A549 (cell line): ENCODE measurements around the gene S100A1. TPM values are rescaled to one million over a fixed set of nuclear protein-coding genes. Genes with fewer than 3 reads are reported as not detected.

Experiments
- ATAC-seq, 2 experiments: fragments of 200-7000 bp in 1 of 2; fragments of >200 bp in 1 of 2; cut with Nextera tagmentation in 1 of 2; cut with Tn5 transposase in 1 of 2; 3 replicates each; pipeline versions ENCODE4 v1.8.0 to v1.9.1; 2018 to 2020; ENCODE audit warnings: mild to moderate bottlenecking in 1 of 2, moderate library complexity in 1 of 2
- CTCF ChIA-PET: fragments of 300-600 bp; sonication (Branson Sonifier 250); formaldehyde crosslinking; extraction: SDS; loops from one replicate; lab custom pipeline; 2021; ENCODE audit warnings: antibody characterized with exemption, inconsistent platforms; lab: Yijun Ruan, JAX
- POLR2A ChIA-PET: fragments of 350-600 bp; formaldehyde crosslinking; extraction: SDS; loops from one replicate; lab custom pipeline; 2021; ENCODE audit warnings: antibody characterized with exemption, inconsistent platforms; lab: Yijun Ruan, JAX
- DNase-seq, 2 experiments: peaks; one replicate each; pipeline versions ENCODE4 v3.0.0 to v3.0.0-alpha.2; 2011 to 2016; ENCODE audit warnings: low read depth in 1 of 2, low spot score in 1 of 2
- FAIRE-seq: peaks from 2 replicates; lab custom pipeline; 2011; peaks lifted over from hg19 to GRCh38; lab: Jason Lieb, UNC
- H3K27ac ChIP-seq, 2 experiments: fragments of >200 bp; sonication (Bioruptor Twin); formaldehyde crosslinking; 3 replicates each; pipeline ENCODE4 v1.5.1; 2016 to 2017
- H3K4me1 ChIP-seq: fragments of >200 bp; sonication (Bioruptor Twin); formaldehyde crosslinking; 3 replicates; pipeline ENCODE4 v1.6.1; 2016
- H3K4me2 ChIP-seq: fragments of >200 bp; sonication (Bioruptor Twin); formaldehyde crosslinking; 3 replicates; pipeline ENCODE4 v1.6.1; 2016
- H3K4me3 ChIP-seq: fragments of >200 bp; sonication (Bioruptor Twin); formaldehyde crosslinking; 3 replicates; pipeline ENCODE4 v1.5.1; 2016
- H3K9me3 ChIP-seq: fragments of >200 bp; sonication (Bioruptor Twin); formaldehyde crosslinking; 3 replicates; pipeline ENCODE4 v1.6.1; 2016
- CBX8 ChIP-seq: fragments of 200-600 bp; sonication (generic); IDR thresholded peaks from 2 replicates; pipeline ENCODE4 v1.6.1; 2016
- CEBPB ChIP-seq, 2 experiments: fragments of >200 bp in 1 of 2; sonication (Bioruptor Twin) in 1 of 2; formaldehyde crosslinking in 1 of 2; IDR thresholded peaks; 2 replicates each; pipeline ENCODE4 v1.6.1; 2012 to 2016
- CHD2 ChIP-seq: fragments of 150-350 bp; IDR thresholded peaks from 2 replicates; pipeline ENCODE4 v1.6.1; 2014; ENCODE audit warnings: low read length; ENCODE audit not compliant: partially characterized antibody
- CHD4 ChIP-seq: fragments of 200-600 bp; sonication (generic); IDR thresholded peaks from 2 replicates; pipeline ENCODE4 v1.6.1; 2016; ENCODE audit warnings: antibody characterized with exemption, mild to moderate bottlenecking, borderline replicate concordance
- EP300 ChIP-seq, 2 experiments: fragments of >200 bp; sonication (Bioruptor Twin); formaldehyde crosslinking; IDR thresholded peaks; 2 replicates in 1 of 2; 3 replicates in 1 of 2; pipeline ENCODE4 v1.6.1; 2016 to 2017
- FOSL2 ChIP-seq, 2 experiments: fragments of 450-650 bp in 1 of 2; fragments of >200 bp in 1 of 2; sonication (Bioruptor Twin) in 1 of 2; formaldehyde crosslinking; IDR thresholded peaks; 2 replicates each; pipeline versions ENCODE4 v1.5.0 to v1.6.1; 2016 to 2020; ENCODE audit warnings: mild to moderate bottlenecking in 1 of 2, moderate library complexity in 1 of 2
- HMGXB4 ChIP-seq: fragments of 250-450 bp; sonication (Bioruptor Pico); IDR thresholded peaks from 2 replicates; pipeline ENCODE4 v1.5.0; 2021; ENCODE audit warnings: mild to moderate bottlenecking, moderate library complexity, borderline replicate concordance
- HOXA7 ChIP-seq: fragments of 250-450 bp; sonication (Bioruptor Pico); IDR thresholded peaks from 2 replicates; pipeline ENCODE4 v1.5.0; 2020; ENCODE audit warnings: mild to moderate bottlenecking, moderate library complexity
- HOXB5 ChIP-seq: fragments of 250-450 bp; sonication (Bioruptor Pico); IDR thresholded peaks from 2 replicates; pipeline ENCODE4 v1.5.0; 2020; ENCODE audit warnings: mild to moderate bottlenecking, moderate library complexity
- JUN ChIP-seq, 2 experiments: fragments of >200 bp; sonication (Bioruptor Twin); formaldehyde crosslinking; IDR thresholded peaks; 2 replicates in 1 of 2; 3 replicates in 1 of 2; pipeline ENCODE4 v1.6.1; 2016 to 2017
- JUNB ChIP-seq: fragments of >200 bp; sonication (Bioruptor Twin); formaldehyde crosslinking; IDR thresholded peaks from 2 replicates; pipeline ENCODE4 v1.6.1; 2016
- KDM5A ChIP-seq: fragments of 200-600 bp; sonication (generic); IDR thresholded peaks from 2 replicates; pipeline ENCODE4 v1.6.1; 2016; ENCODE audit warnings: antibody characterized with exemption, mild to moderate bottlenecking
- MAZ ChIP-seq: fragments of 150-350 bp; IDR thresholded peaks from 2 replicates; pipeline ENCODE4 v1.6.1; 2014; ENCODE audit warnings: antibody characterized with exemption, low read depth, low read length, borderline replicate concordance
- MYC ChIP-seq: IDR thresholded peaks from 2 replicates; pipeline ENCODE4 v1.6.1; 2012; ENCODE audit warnings: mild to moderate bottlenecking, inconsistent platforms, low read length, improper control_type of control experiment, borderline replicate concordance
- NPAS2 ChIP-seq: fragments of 250-450 bp; sonication (Bioruptor Pico); IDR thresholded peaks from 2 replicates; pipeline ENCODE4 v1.8.0; 2022; ENCODE audit warnings: mild to moderate bottlenecking, moderate library complexity, borderline replicate concordance
- NR3C1 ChIP-seq: fragments of >200 bp; sonication (Bioruptor Twin); formaldehyde crosslinking; IDR thresholded peaks from 3 replicates; pipeline ENCODE4 v1.6.1; 2017
- POLR2AphosphoS2 ChIP-seq: conservative IDR thresholded peaks from 2 replicates; pipeline ENCODE4 v1.6.1; 2012; ENCODE audit warnings: low read length, improper control_type of control experiment, inconsistent platforms
- RARB ChIP-seq: fragments of 250-450 bp; sonication (Bioruptor Pico); IDR thresholded peaks from 2 replicates; pipeline ENCODE4 v1.8.0; 2021; ENCODE audit warnings: mild to moderate bottlenecking, moderate library complexity
- RCOR1 ChIP-seq: fragments of 150-350 bp; IDR thresholded peaks from 2 replicates; pipeline ENCODE4 v1.6.1; 2014; ENCODE audit warnings: antibody characterized with exemption, low read length, low read depth
- RNF2 ChIP-seq: fragments of 200-600 bp; sonication (generic); IDR thresholded peaks from 2 replicates; pipeline ENCODE4 v1.6.1; 2016; ENCODE audit warnings: low read depth, mild to moderate bottlenecking, antibody characterized with exemption, moderate library complexity, borderline replicate concordance
- TFCP2L1 ChIP-seq: fragments of 250-450 bp; sonication (Bioruptor Pico); IDR thresholded peaks from 2 replicates; pipeline ENCODE4 v1.5.0; 2021; ENCODE audit warnings: mild to moderate bottlenecking
- USF2 ChIP-seq: fragments of 450-650 bp; IDR thresholded peaks from 2 replicates; pipeline ENCODE4 v1.6.1; 2014; ENCODE audit warnings: antibody characterized with exemption
- ZFP36 ChIP-seq: fragments of 450-650 bp; IDR thresholded peaks from 2 replicates; pipeline ENCODE4 v1.6.1; 2014; ENCODE audit warnings: borderline replicate concordance; ENCODE audit not compliant: partially characterized antibody
- WGBS: methylation state at CpG from one replicate; pipeline ENCODE4 v1.1.6; 2017; ENCODE audit errors: missing lambda C conversion rate; 5-methylcytosine and 5-hydroxymethylcytosine counted together
- polyA plus RNA-seq, 4 experiments: library from polyadenylated mRNA; depleted of rRNA in 3 of 4; stranded (reverse); fragments of >200 nt; fragmentation: RNase III in 1 of 4; extraction: RNeasy Plus Mini Kit Qiagen cat#74134 plus additional on column Dnase treatment in 1 of 4; gene quantifications; 2 replicates in 3 of 4; 3 replicates in 1 of 4; pipeline ENCODE4 v1.2.3, GENCODE V29; 2011 to 2017
- TF ChIP-seq, protein P1 (sequence below): fragments of >200 bp; sonication (Bioruptor Twin); formaldehyde crosslinking; IDR thresholded peaks from 3 replicates; pipeline ENCODE4 v1.5.1; 2016
- TF ChIP-seq, protein P2 (sequence below): fragments of >200 bp; sonication (Bioruptor Twin); formaldehyde crosslinking; IDR thresholded peaks from 2 replicates; pipeline ENCODE4 v1.6.1; 2016
- TF ChIP-seq, protein P3 (sequence below): IDR thresholded peaks from 2 replicates; pipeline ENCODE4 v1.6.1; 2012

Gene S100A1
- polyA plus RNA-seq, 2 of the 4 experiments (the other 2 are of a cell fraction) = 0.59 to 0.97 TPM

GRCh38 chr1:153635872-153636271 lies 7.6 kb downstream of the S100A1 start:
- no peak for FAIRE-seq
- TF ChIP-seq USF2 (no peak), RCOR1 (no peak), CEBPB (IDR thresholded peaks at IDR 0.05) (no peak), TFCP2L1 (CRISPR knock-in tag) (no peak), RNF2 (no peak), POLR2AphosphoS2 (no peak), RARB (CRISPR knock-in tag) (no peak), MAZ (no peak), HOXA7 (CRISPR knock-in tag) (no peak), CHD2 (no peak), JUN (IDR thresholded peaks at IDR 0.05) (no peak), JUNB (no peak), EP300 (IDR thresholded peaks at IDR 0.05) (no peak)
- TF ChIP-seq, protein P1, sequence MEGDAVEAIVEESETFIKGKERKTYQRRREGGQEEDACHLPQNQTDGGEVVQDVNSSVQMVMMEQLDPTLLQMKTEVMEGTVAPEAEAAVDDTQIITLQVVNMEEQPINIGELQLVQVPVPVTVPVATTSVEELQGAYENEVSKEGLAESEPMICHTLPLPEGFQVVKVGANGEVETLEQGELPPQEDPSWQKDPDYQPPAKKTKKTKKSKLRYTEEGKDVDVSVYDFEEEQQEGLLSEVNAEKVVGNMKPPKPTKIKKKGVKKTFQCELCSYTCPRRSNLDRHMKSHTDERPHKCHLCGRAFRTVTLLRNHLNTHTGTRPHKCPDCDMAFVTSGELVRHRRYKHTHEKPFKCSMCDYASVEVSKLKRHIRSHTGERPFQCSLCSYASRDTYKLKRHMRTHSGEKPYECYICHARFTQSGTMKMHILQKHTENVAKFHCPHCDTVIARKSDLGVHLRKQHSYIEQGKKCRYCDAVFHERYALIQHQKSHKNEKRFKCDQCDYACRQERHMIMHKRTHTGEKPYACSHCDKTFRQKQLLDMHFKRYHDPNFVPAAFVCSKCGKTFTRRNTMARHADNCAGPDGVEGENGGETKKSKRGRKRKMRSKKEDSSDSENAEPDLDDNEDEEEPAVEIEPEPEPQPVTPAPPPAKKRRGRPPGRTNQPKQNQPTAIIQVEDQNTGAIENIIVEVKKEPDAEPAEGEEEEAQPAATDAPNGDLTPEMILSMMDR = no peak
- peak overlapping the region in 1 of 2 experiments; percentile 99; a peak in 2 of 6 replicates for H3K27ac ChIP-seq
- ATAC-seq = no peak
- WGBS = 81% methylated on average over 7 of the region's 7 CpGs
- DNase-seq = no peak
- POLR2A ChIA-PET = interaction anchor here (2.5 to 2.6 kb wide), 2 partner anchors 9 to 22 kb away, joined by 48 to 49 read pairs; partner anchors contain the start of genes S100A14 and S100A16
- CTCF ChIA-PET = interaction anchor here (0.6 to 3.4 kb wide), 4 partner anchors 15 to 102 kb away, joined by 3 to 32 read pairs (median 16); no protein-coding TSS in a partner anchor
- no peaks in the 10 kb centered on the region for H3K9me3 ChIP-seq
- peak overlapping the region; percentile 98 for H3K4me2 ChIP-seq
- H3K4me1 ChIP-seq = peaks cover 25% of the 10 kb centered on the region
- peak overlapping the region; percentile 90 for H3K4me3 ChIP-seq

- DNase-seq = no peak
- ChIA-PET POLR2A (no interaction called here), CTCF (interaction anchor here (1.1 to 3.1 kb wide), 3 partner anchors 9 to 103 kb away, joined by 4 to 19 read pairs (median 10); partner anchors contain the start of genes S100A1 and S100A13)
- no peak for ATAC-seq
- Histone ChIP-seq H3K27ac (no peak overlapping the region), H3K4me1 (peaks cover 25% of the 10 kb centered on the region), H3K4me2 (peak overlapping the region; percentile 98), H3K4me3 (no peak overlapping the region), H3K9me3 (no peaks in the 10 kb centered on the region)
- 96% methylated on average over 9 of the region's 9 CpGs for WGBS
- TF ChIP-seq KDM5A (no peak), HMGXB4 (CRISPR knock-in tag) (no peak), HOXB5 (CRISPR knock-in tag) (no peak), CHD4 (no peak), CBX8 (no peak), ZFP36 (no peak), FOSL2 (IDR thresholded peaks at IDR 0.05) (no peak), FOSL2 (CRISPR knock-in tag; IDR thresholded peaks at IDR 0.05) (no peak), CEBPB (IDR thresholded peaks at IDR 0.05) (no peak), NPAS2 (CRISPR knock-in tag) (no peak), NR3C1 (no peak), MAZ (no peak), MYC (no peak), RNF2 (no peak)
- TF ChIP-seq, protein P2, sequence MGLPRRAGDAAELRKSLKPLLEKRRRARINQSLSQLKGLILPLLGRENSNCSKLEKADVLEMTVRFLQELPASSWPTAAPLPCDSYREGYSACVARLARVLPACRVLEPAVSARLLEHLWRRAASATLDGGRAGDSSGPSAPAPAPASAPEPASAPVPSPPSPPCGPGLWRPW = no peak
- TF ChIP-seq, protein P3, sequence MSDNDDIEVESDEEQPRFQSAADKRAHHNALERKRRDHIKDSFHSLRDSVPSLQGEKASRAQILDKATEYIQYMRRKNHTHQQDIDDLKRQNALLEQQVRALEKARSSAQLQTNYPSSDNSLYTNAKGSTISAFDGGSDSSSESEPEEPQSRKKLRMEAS = no peak
- FAIRE-seq = no peak
Measured at GRCh38 chr1:153636312-153636711, 8.1 kb downstream of the S100A1 start.
